Loucy (cell line): ENCODE data around the gene RIN3.

Source experiments
- H2AFZ ChIP-seq: fragments of 200-600 bp; sonication (generic); 2 replicates; pipeline ENCODE4 v1.6.0; 2016; ENCODE audit warnings: antibody characterized with exemption, mild to moderate bottlenecking, low read length, moderate library complexity
- H3F3A ChIP-seq: fragments of 200-600 bp; 2 replicates; pipeline ENCODE4 v1.6.0; 2016; ENCODE audit warnings: antibody characterized with exemption, low read depth, mild to moderate bottlenecking
- H3K27me3 ChIP-seq: fragments of 200-600 bp; sonication (generic); 2 replicates; pipeline ENCODE4 v1.6.1; 2014; ENCODE audit warnings: low read length, mild to moderate bottlenecking; ENCODE audit not compliant: insufficient read depth, poor library complexity, severe bottlenecking
- H3K36me3 ChIP-seq: fragments of 200-600 bp; sonication (generic); 2 replicates; pipeline ENCODE4 v1.6.1; 2016; ENCODE audit warnings: low read length; ENCODE audit not compliant: insufficient read depth
- H3K4me1 ChIP-seq: fragments of 200-600 bp; sonication (generic); 2 replicates; pipeline ENCODE4 v1.5.1; 2014; ENCODE audit warnings: low read length, mild to moderate bottlenecking; ENCODE audit not compliant: insufficient read depth, poor library complexity, severe bottlenecking
- H3K4me2 ChIP-seq: fragments of 200-600 bp; sonication (generic); 2 replicates; pipeline ENCODE4 v1.6.0; 2014; ENCODE audit warnings: antibody characterized with exemption, low read length, low read depth, mild to moderate bottlenecking; ENCODE audit not compliant: poor library complexity, severe bottlenecking
- H3K4me3 ChIP-seq: fragments of 200-600 bp; sonication (generic); 2 replicates; pipeline ENCODE4 v1.5.1; 2014; ENCODE audit warnings: low read length, mild to moderate bottlenecking, mixed read lengths; ENCODE audit not compliant: poor library complexity, severe bottlenecking
- H3K79me2 ChIP-seq: fragments of 200-600 bp; sonication (generic); 2 replicates; pipeline ENCODE4 v1.6.1; 2014; ENCODE audit warnings: low read length; ENCODE audit not compliant: insufficient read depth
- H3K9ac ChIP-seq: fragments of 200-600 bp; sonication (generic); 2 replicates; pipeline ENCODE4 v1.6.0; 2014; ENCODE audit warnings: mild to moderate bottlenecking, low read depth, low read length, moderate library complexity; ENCODE audit not compliant: poor library complexity, severe bottlenecking
- H3K9me2 ChIP-seq: fragments of 200-600 bp; sonication (generic); replicated peaks from 2 replicates; pipeline ENCODE4 v1.6.1; 2016; ENCODE audit warnings: low read depth, low read length, mixed read lengths
- H3K9me3 ChIP-seq: fragments of 200-600 bp; sonication (generic); 2 replicates; pipeline ENCODE4 v1.6.1; 2014; ENCODE audit warnings: mild to moderate bottlenecking, antibody characterized with exemption, low read length, low read depth; ENCODE audit not compliant: insufficient read depth
- H4K20me1 ChIP-seq: fragments of 200-600 bp; sonication (generic); 2 replicates; pipeline ENCODE4 v1.6.0; 2014; ENCODE audit warnings: antibody characterized with exemption, low read length, mild to moderate bottlenecking; ENCODE audit not compliant: insufficient read depth, poor library complexity, severe bottlenecking
- CTCF ChIP-seq: fragments of 200-600 bp; sonication (generic); conservative IDR thresholded peaks from 2 replicates; pipeline ENCODE4 v1.5.1; 2014; ENCODE audit warnings: mild to moderate bottlenecking, antibody characterized with exemption, low read length
- EZH2phosphoT487 ChIP-seq: fragments of 200-600 bp; IDR thresholded peaks from 2 replicates; pipeline ENCODE4 v1.6.1; 2018; ENCODE audit warnings: antibody characterized with exemption, mild to moderate bottlenecking, moderate library complexity, borderline replicate concordance

Gene RIN3

GRCh38 chr14:92495027-92495426 lies 18.6 kb upstream of the RIN3 start:
- Histone ChIP-seq H3K9me2 (no peaks in the 10 kb centered on the region), H3K9me3 (no peaks in the 10 kb centered on the region), H3F3A (no peaks in the 10 kb centered on the region), H4K20me1 (no peaks in the 10 kb centered on the region), H3K36me3 (no peaks in the 10 kb centered on the region), H3K4me2 (no peak overlapping the region), H3K27me3 (no peaks in the 10 kb centered on the region), H3K4me1 (peaks cover 13% of the 10 kb centered on the region), H3K4me3 (no peak overlapping the region), H3K79me2 (no peaks in the 10 kb centered on the region), H2AFZ (no peak overlapping the region), H3K9ac (no peak overlapping the region)
- TF ChIP-seq CTCF (no peak), EZH2phosphoT487 (no peak)

GRCh38 chr14:92496191-92496857 lies 17.3 kb upstream of the RIN3 start:
- peak overlapping the region; percentile 32 for H3K4me2 ChIP-seq
- 0 out of 2 replicates have a peak overlapping the region, but pooled peaks have one; percentile 49 for H2AFZ ChIP-seq
- H3K4me3 ChIP-seq = no peak overlapping the region
- H3K4me1 ChIP-seq = peaks cover 13% of the 10 kb centered on the region
- H3K9me3 ChIP-seq = no peaks in the 10 kb centered on the region
- no peak overlapping the region for H3K9ac ChIP-seq
- H3K27me3 ChIP-seq = no peaks in the 10 kb centered on the region
- no peaks in the 10 kb centered on the region for H3K36me3 ChIP-seq
- H3F3A ChIP-seq = no peaks in the 10 kb centered on the region
- no peaks in the 10 kb centered on the region for H3K79me2 ChIP-seq
- TF ChIP-seq EZH2phosphoT487 (no peak), CTCF (no peak)
- H3K9me2 ChIP-seq = no peaks in the 10 kb centered on the region
- no peaks in the 10 kb centered on the region for H4K20me1 ChIP-seq

GRCh38 chr14:92497391-92497790 lies 16.2 kb upstream of the RIN3 start:
- no peak overlapping the region for H3K9ac ChIP-seq
- TF ChIP-seq CTCF (no peak), EZH2phosphoT487 (no peak)
- no peaks in the 10 kb centered on the region for H3F3A ChIP-seq
- no peaks in the 10 kb centered on the region for H3K79me2 ChIP-seq
- H3K4me3 ChIP-seq = no peak overlapping the region
- peaks cover 13% of the 10 kb centered on the region for H3K4me1 ChIP-seq
- no peaks in the 10 kb centered on the region for H4K20me1 ChIP-seq
- H3K9me2 ChIP-seq = no peaks in the 10 kb centered on the region
- no peak overlapping the region for H3K4me2 ChIP-seq
- H3K9me3 ChIP-seq = no peaks in the 10 kb centered on the region
- no peak overlapping the region for H2AFZ ChIP-seq
- H3K27me3 ChIP-seq = no peaks in the 10 kb centered on the region
- H3K36me3 ChIP-seq = no peaks in the 10 kb centered on the region
